ENCODE results near the gene FOXA1. TPM values are rescaled to one million over a fixed set of nuclear protein-coding genes. Genes with fewer than 3 reads are reported as not detected.
"Not testable (repeated sequence)": the region's sequence is repeated elsewhere in the genome, so short reads cannot be mapped to it uniquely, and the experiment has no call there.

FOXA1 gene
- total RNA-seq, 1 experiment from 2014 or later: 8.7 TPM

DNA sequence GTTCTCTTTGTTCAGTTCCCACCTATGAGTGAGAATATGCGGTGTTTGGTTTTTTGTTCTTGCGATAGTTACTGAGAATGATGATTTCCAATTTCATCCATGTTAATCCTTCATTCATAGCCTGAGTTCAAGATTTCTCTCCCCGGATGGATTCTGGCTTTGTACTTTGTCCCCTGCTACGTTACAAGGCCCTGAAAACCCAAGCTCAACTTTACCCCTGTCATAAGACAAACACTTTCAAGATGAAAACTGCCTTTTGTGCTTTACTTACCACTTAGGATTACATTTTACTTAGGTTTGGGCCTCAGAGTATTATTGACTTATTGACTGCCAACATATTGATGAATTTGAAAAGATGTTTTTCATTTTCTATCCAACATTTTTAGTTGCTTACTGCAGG, 36.3 kb downstream of the FOXA1 start:
- BruUV-seq (replicated peaks): no TSS peak
- in situ Hi-C loops (cut with HindIII; ENCODE audit: low pct_unique_long_range_greater_than_20kb, low sequenced_read_pairs): no loop called here
- no peaks in the 10 kb centered on the region; the same call in 1 of the 2 replicates for H3K9me3 ChIP-seq (ENCODE audit: control insufficient read depth, insufficient read depth, low read depth, low read length)

DNA sequence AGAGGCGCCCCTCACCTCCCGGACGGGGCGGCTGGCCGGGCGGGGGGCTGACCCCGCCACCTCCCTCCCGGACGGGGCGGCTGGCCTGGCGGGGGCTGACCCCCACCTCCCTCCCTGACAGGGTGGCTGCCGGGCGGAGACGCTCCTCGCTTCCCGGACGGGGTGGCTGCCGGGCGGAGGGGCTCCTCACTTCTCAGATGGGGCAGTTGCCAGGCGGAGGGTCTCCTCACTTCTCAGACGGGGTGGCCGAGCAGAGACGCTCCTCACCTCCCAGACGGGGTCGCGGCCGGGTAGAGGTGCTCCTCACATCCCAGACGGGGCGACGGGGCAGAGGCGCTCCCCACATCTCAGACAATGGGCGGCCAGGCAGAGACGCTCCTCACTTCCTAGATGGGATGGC, 39.5 kb downstream of the FOXA1 start:
- POLR2A ChIA-PET; DNase-seq (ENCODE audit: low read depth, low spot score); CTCF ChIA-PET; ATAC-seq; H3K9me3 ChIP-seq (ENCODE audit: control insufficient read depth, insufficient read depth, low read depth, low read length); H3K27me3 ChIP-seq (ENCODE audit: control insufficient read depth, insufficient read depth, low read length); H3K4me1 ChIP-seq (ENCODE audit: control insufficient read depth, insufficient read depth, low read length); intact Hi-C loops (cut with micrococcal nuclease; ENCODE audit: unreplicated experiment); H3K4me3 ChIP-seq (ENCODE audit: low read depth in 2 of 2, low read length in 2 of 2); H3K36me3 ChIP-seq (ENCODE audit: control insufficient read depth, insufficient read depth, low read length); in situ Hi-C loops (cut with HindIII; ENCODE audit: low pct_unique_long_range_greater_than_20kb, low sequenced_read_pairs); BruUV-seq (replicated peaks); H3K27ac ChIP-seq (ENCODE audit: low read length): not testable (repeated sequence)

More for the DNA sequence above, 36.3 kb downstream of the FOXA1 start:
- DNase-seq (ENCODE audit: low read depth, low spot score) (no peak), ATAC-seq (no peak)
- no peak overlapping the region for H3K4me3 ChIP-seq (ENCODE audit: low read depth in 2 of 2, low read length in 2 of 2)
- no peaks in the 10 kb centered on the region for H3K27me3 ChIP-seq (ENCODE audit: control insufficient read depth, insufficient read depth, low read length)
- no peak overlapping the region for H3K27ac ChIP-seq (ENCODE audit: low read length)
- H3K4me1 ChIP-seq (ENCODE audit: control insufficient read depth, insufficient read depth, low read length): no peaks in the 10 kb centered on the region
- no peak for TF ChIP-seq POLR2AphosphoS5 (IDR thresholded peaks at IDR 0.05; ENCODE audit: low read depth, low read length)
- TF ChIP-seq TCF7L2 (IDR thresholded peaks at IDR 0.05; ENCODE audit: low read depth, low read length): no peak
- TF ChIP-seq, protein P1, sequence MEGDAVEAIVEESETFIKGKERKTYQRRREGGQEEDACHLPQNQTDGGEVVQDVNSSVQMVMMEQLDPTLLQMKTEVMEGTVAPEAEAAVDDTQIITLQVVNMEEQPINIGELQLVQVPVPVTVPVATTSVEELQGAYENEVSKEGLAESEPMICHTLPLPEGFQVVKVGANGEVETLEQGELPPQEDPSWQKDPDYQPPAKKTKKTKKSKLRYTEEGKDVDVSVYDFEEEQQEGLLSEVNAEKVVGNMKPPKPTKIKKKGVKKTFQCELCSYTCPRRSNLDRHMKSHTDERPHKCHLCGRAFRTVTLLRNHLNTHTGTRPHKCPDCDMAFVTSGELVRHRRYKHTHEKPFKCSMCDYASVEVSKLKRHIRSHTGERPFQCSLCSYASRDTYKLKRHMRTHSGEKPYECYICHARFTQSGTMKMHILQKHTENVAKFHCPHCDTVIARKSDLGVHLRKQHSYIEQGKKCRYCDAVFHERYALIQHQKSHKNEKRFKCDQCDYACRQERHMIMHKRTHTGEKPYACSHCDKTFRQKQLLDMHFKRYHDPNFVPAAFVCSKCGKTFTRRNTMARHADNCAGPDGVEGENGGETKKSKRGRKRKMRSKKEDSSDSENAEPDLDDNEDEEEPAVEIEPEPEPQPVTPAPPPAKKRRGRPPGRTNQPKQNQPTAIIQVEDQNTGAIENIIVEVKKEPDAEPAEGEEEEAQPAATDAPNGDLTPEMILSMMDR (IDR thresholded peaks at IDR 0.05): no peak
- TF ChIP-seq, protein P2, sequence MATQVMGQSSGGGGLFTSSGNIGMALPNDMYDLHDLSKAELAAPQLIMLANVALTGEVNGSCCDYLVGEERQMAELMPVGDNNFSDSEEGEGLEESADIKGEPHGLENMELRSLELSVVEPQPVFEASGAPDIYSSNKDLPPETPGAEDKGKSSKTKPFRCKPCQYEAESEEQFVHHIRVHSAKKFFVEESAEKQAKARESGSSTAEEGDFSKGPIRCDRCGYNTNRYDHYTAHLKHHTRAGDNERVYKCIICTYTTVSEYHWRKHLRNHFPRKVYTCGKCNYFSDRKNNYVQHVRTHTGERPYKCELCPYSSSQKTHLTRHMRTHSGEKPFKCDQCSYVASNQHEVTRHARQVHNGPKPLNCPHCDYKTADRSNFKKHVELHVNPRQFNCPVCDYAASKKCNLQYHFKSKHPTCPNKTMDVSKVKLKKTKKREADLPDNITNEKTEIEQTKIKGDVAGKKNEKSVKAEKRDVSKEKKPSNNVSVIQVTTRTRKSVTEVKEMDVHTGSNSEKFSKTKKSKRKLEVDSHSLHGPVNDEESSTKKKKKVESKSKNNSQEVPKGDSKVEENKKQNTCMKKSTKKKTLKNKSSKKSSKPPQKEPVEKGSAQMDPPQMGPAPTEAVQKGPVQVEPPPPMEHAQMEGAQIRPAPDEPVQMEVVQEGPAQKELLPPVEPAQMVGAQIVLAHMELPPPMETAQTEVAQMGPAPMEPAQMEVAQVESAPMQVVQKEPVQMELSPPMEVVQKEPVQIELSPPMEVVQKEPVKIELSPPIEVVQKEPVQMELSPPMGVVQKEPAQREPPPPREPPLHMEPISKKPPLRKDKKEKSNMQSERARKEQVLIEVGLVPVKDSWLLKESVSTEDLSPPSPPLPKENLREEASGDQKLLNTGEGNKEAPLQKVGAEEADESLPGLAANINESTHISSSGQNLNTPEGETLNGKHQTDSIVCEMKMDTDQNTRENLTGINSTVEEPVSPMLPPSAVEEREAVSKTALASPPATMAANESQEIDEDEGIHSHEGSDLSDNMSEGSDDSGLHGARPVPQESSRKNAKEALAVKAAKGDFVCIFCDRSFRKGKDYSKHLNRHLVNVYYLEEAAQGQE (IDR thresholded peaks at IDR 0.05; ENCODE audit: insufficient read depth in 1 of 2, low read depth in 2 of 2, low read length in 1 of 2): no peak
- no peak for TF ChIP-seq SIN3A (IDR thresholded peaks at IDR 0.05; ENCODE audit: borderline replicate concordance, insufficient read depth, low read depth, low read length)
- ChIA-PET CTCF (no interaction called here), POLR2A (no interaction called here)
- H3K36me3 ChIP-seq (ENCODE audit: control insufficient read depth, insufficient read depth, low read length): no peaks in the 10 kb centered on the region
- intact Hi-C loops (cut with micrococcal nuclease; ENCODE audit: unreplicated experiment): no loop called here

DNA sequence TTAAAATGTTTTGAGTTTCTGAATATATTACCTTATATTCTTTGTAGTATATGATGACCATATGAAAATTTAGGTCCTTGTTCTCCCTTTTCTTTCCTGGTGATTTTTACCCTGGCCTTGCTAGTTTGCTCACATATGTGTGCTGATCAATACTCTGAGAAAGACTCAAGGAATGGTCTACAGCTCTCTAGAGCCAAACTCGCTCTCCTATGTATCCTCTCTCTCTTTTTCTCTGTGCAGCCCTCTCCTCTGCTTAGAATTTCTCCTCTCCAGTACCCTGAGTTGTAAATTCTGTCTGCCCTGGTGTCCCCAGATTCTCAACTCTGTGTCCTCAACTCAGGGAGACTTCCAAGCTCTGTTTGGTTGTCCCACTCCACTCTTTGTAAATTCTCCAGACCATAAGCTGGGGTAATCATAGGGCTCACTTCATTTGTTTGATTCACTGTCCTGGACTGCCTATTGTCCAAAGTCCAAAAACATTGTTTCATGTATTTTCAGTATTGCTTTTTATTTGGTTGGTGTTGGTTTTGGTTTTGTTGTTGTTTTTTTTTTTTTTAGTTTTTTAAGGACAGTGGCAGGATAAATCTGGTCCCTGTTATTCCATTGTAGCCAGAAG, 41.0 kb downstream of the FOXA1 start:
- Histone ChIP-seq H3K27ac (ENCODE audit: low read length) (peak overlapping the region; percentile 23; the same call in 1 of the 2 replicates), H3K36me3 (ENCODE audit: control insufficient read depth, insufficient read depth, low read length) (no peaks in the 10 kb centered on the region), H3K27me3 (ENCODE audit: control insufficient read depth, insufficient read depth, low read length) (no peaks in the 10 kb centered on the region), H3K4me3 (ENCODE audit: low read depth in 2 of 2, low read length in 2 of 2) (no peak overlapping the region), H3K4me1 (ENCODE audit: control insufficient read depth, insufficient read depth, low read length) (no peaks in the 10 kb centered on the region; the same call in 1 of the 2 replicates), H3K9me3 (ENCODE audit: control insufficient read depth, insufficient read depth, low read depth, low read length) (no peaks in the 10 kb centered on the region; the same call in 1 of the 2 replicates)
- ChIA-PET CTCF (interaction anchor here (0.7 kb wide), 1 partner anchor 751 kb away, joined by 9 read pairs; no protein-coding TSS in a partner anchor), POLR2A (no interaction called here)
- no peak for DNase-seq (ENCODE audit: low read depth, low spot score)
- intact Hi-C loops (cut with micrococcal nuclease; ENCODE audit: unreplicated experiment): no loop called here
- no TSS peak for BruUV-seq (replicated peaks)
- TF ChIP-seq, protein P1 (IDR thresholded peaks at IDR 0.05): no peak
- TF ChIP-seq SIN3A (IDR thresholded peaks at IDR 0.05; ENCODE audit: borderline replicate concordance, insufficient read depth, low read depth, low read length) (no peak), POLR2AphosphoS5 (IDR thresholded peaks at IDR 0.05; ENCODE audit: low read depth, low read length) (no peak), TCF7L2 (IDR thresholded peaks at IDR 0.05; ENCODE audit: low read depth, low read length) (no peak)
- TF ChIP-seq, protein P2 (IDR thresholded peaks at IDR 0.05; ENCODE audit: insufficient read depth in 1 of 2, low read depth in 2 of 2, low read length in 1 of 2): no peak
- in situ Hi-C loops (cut with HindIII; ENCODE audit: low pct_unique_long_range_greater_than_20kb, low sequenced_read_pairs): no loop called here
- no peak for ATAC-seq
